GM23338 (cell line): Measurements from ENCODE around the gene HSD11B2. TPM values are rescaled to one million over a fixed set of nuclear protein-coding genes. Genes with fewer than 3 reads are reported as not detected.

Experiments
- ATAC-seq: fragments of 200-7000 bp; cut with Tn5 transposase; 3 replicates; pipeline ENCODE4 v1.9.1; 2020
- DNase-seq: peaks from one replicate; pipeline ENCODE4 v3.0.0-alpha.2; 2015; ENCODE audit warnings: low spot score
- H2AFZ ChIP-seq: fragments of 200-600 bp; sonication (generic); 2 replicates; pipeline ENCODE4 v1.8.0; 2016; ENCODE audit warnings: antibody characterized with exemption, mild to moderate bottlenecking, moderate library complexity
- H3F3A ChIP-seq: fragments of 200-600 bp; sonication (generic); replicated peaks from 2 replicates; pipeline ENCODE4 v1.8.0; 2017; ENCODE audit warnings: antibody characterized with exemption, mixed run types, low read depth
- H3K27ac ChIP-seq: fragments of 200-600 bp; sonication (generic); 2 replicates; pipeline ENCODE4 v1.6.1; 2016; ENCODE audit warnings: low read depth
- H3K27me3 ChIP-seq: fragments of 200-600 bp; sonication (generic); 2 replicates; pipeline ENCODE4 v1.8.0; 2016; ENCODE audit warnings: mild to moderate bottlenecking, mixed run types, moderate library complexity; ENCODE audit not compliant: insufficient read depth
- H3K36me3 ChIP-seq: fragments of 200-600 bp; sonication (generic); 2 replicates; pipeline ENCODE4 v1.8.0; 2016; ENCODE audit warnings: mild to moderate bottlenecking; ENCODE audit not compliant: insufficient read depth
- H3K4me1 ChIP-seq: fragments of 200-600 bp; sonication (generic); 2 replicates; pipeline ENCODE4 v1.8.0; 2016; ENCODE audit warnings: mild to moderate bottlenecking, moderate library complexity; ENCODE audit not compliant: insufficient read depth
- H3K4me2 ChIP-seq: fragments of 200-600 bp; sonication (generic); 2 replicates; pipeline ENCODE4 v1.7.1; 2017; ENCODE audit warnings: mixed run types
- H3K4me3 ChIP-seq: fragments of 200-600 bp; sonication (generic); 2 replicates; pipeline ENCODE4 v1.6.1; 2016; ENCODE audit warnings: mixed run types
- H3K79me2 ChIP-seq: fragments of 200-600 bp; sonication (generic); replicated peaks from 2 replicates; pipeline ENCODE4 v1.8.0; 2017; ENCODE audit warnings: mild to moderate bottlenecking; ENCODE audit not compliant: insufficient read depth
- H3K9me2 ChIP-seq: fragments of 200-600 bp; sonication (generic); 2 replicates; pipeline ENCODE4 v1.8.0; 2017; ENCODE audit not compliant: insufficient read depth
- H4K20me1 ChIP-seq: fragments of 200-600 bp; sonication (generic); replicated peaks from 2 replicates; pipeline ENCODE4 v1.8.0; 2017; ENCODE audit warnings: mild to moderate bottlenecking; ENCODE audit not compliant: insufficient read depth
- H3K27ac Mint-ChIP-seq: 2 replicates; pipeline ENCODE4 v1.8.0; 2020; ENCODE audit warnings: inconsistent platforms, mild to moderate bottlenecking, moderate library complexity, mixed read lengths
- H3K27me3 Mint-ChIP-seq: 3 replicates; pipeline ENCODE4 v1.8.0; 2022; ENCODE audit warnings: low read depth, mild to moderate bottlenecking, moderate library complexity, mixed read lengths, inconsistent platforms; ENCODE audit not compliant: insufficient read depth, poor library complexity
- H3K36me3 Mint-ChIP-seq: 3 replicates; pipeline ENCODE4 v1.8.0; 2021; ENCODE audit warnings: low read depth, mild to moderate bottlenecking, inconsistent platforms, moderate library complexity, mixed read lengths
- H3K4me1 Mint-ChIP-seq: 3 replicates; pipeline ENCODE4 v1.8.0; 2020; ENCODE audit warnings: mild to moderate bottlenecking, inconsistent platforms, mixed read lengths
- H3K4me3 Mint-ChIP-seq: 3 replicates; pipeline ENCODE4 v1.8.0; 2021; ENCODE audit warnings: moderate library complexity, mild to moderate bottlenecking, inconsistent platforms, mixed read lengths
- H3K9me3 Mint-ChIP-seq: 3 replicates; pipeline ENCODE4 v1.8.0; 2020; ENCODE audit warnings: moderate library complexity, mild to moderate bottlenecking, inconsistent platforms, mixed read lengths
- CREB1 ChIP-seq: fragments of 250-450 bp; sonication (Bioruptor Pico); IDR thresholded peaks from 2 replicates; pipeline ENCODE4 v1.5.0; 2020; ENCODE audit warnings: low read depth, mild to moderate bottlenecking, moderate library complexity
- CTCF ChIP-seq, 2 experiments: fragments of 200-600 bp in 1 of 2; sonication (generic) in 1 of 2; conservative IDR thresholded peaks; 2 replicates each; pipeline versions ENCODE4 v1.5.1 to v1.6.1; 2016 to 2017; ENCODE audit warnings: antibody characterized with exemption in 2 of 2, low read depth in 2 of 2, mild to moderate bottlenecking in 2 of 2, moderate library complexity in 1 of 2
- ETS1 ChIP-seq: IDR thresholded peaks from 2 replicates; pipeline ENCODE4 v1.6.1; 2016; ENCODE audit warnings: antibody characterized with exemption
- EZH2 ChIP-seq: fragments of 200-600 bp; sonication (generic); IDR thresholded peaks from one replicate; pipeline ENCODE4 v1.8.0; 2017; ENCODE audit warnings: antibody characterized with exemption, mild to moderate bottlenecking, low read depth; ENCODE audit not compliant: unreplicated experiment
- EZH2phosphoT487 ChIP-seq: fragments of 200-600 bp; sonication (generic); IDR thresholded peaks from one replicate; pipeline ENCODE4 v1.8.1; 2018; ENCODE audit warnings: antibody characterized with exemption; ENCODE audit not compliant: unreplicated experiment
- JUNB ChIP-seq: IDR thresholded peaks from one replicate; pipeline ENCODE4 v1.6.1; 2016; ENCODE audit warnings: antibody characterized with exemption; ENCODE audit not compliant: unreplicated experiment
- NANOG ChIP-seq: IDR thresholded peaks from 2 replicates; pipeline ENCODE4 v1.6.1; 2016; ENCODE audit warnings: antibody characterized with exemption, borderline replicate concordance
- POLR2AphosphoS5 ChIP-seq: IDR thresholded peaks from 2 replicates; pipeline ENCODE4 v1.6.1; 2016; ENCODE audit warnings: antibody characterized with exemption, low read depth
- REST ChIP-seq: IDR thresholded peaks from one replicate; pipeline ENCODE4 v1.6.1; 2018; ENCODE audit warnings: antibody characterized with exemption; ENCODE audit not compliant: unreplicated experiment
- STAT1 ChIP-seq: IDR thresholded peaks from one replicate; pipeline ENCODE4 v1.6.1; 2016; ENCODE audit warnings: antibody characterized with exemption; ENCODE audit not compliant: unreplicated experiment
- ZNF114 ChIP-seq: fragments of 250-450 bp; sonication (Bioruptor Pico); IDR thresholded peaks from 2 replicates; pipeline ENCODE4 v1.5.0; 2020; ENCODE audit warnings: mild to moderate bottlenecking, moderate library complexity
- ZNF331 ChIP-seq: fragments of 250-450 bp; sonication (Bioruptor Pico); IDR thresholded peaks from 2 replicates; pipeline ENCODE4 v1.5.0; 2020; ENCODE audit warnings: low read depth, mild to moderate bottlenecking, moderate library complexity
- ZNF462 ChIP-seq: fragments of 250-450 bp; sonication (Bioruptor Pico); IDR thresholded peaks from 2 replicates; pipeline ENCODE4 v1.5.0; 2020; ENCODE audit warnings: mild to moderate bottlenecking, moderate library complexity
- polyA plus RNA-seq: library from polyadenylated mRNA; unstranded; fragments of >200 nt; fragmentation: Nextera tagmentation; extraction: Ambion mirVana; gene quantifications from 2 replicates; pipeline ENCODE4 v1.2.1, GENCODE V29; 2016
- total RNA-seq: library from RNA; depleted of rRNA; stranded (reverse); fragments of >200 nt; shearing (Covaris generic); gene quantifications from 2 replicates; pipeline ENCODE4 v1.2.3, GENCODE V29; 2014

HSD11B2 gene
- total and polyA plus RNA-seq, 2 experiments from 2014 or later, result 14.8 to 23.0 TPM

GRCh38 chr16:67470359-67470758, 39.4 kb downstream of the HSD11B2 start (continued):
- no peak for TF ChIP-seq NANOG
- TF ChIP-seq JUNB, result no peak

GRCh38 chr16:67471758-67472384, 41.0 kb downstream of the HSD11B2 start:
- Mint-ChIP-seq H3K4me1 (no peaks in the 10 kb centered on the region), H3K27ac (no peak overlapping the region), H3K27me3 (peaks cover 1% of the 10 kb centered on the region), H3K36me3 (no peaks in the 10 kb centered on the region), H3K9me3 (no peaks in the 10 kb centered on the region; the same call in 2 of the 3 replicates), H3K4me3 (no peak overlapping the region)
- Histone ChIP-seq H3K9me2 (no peaks in the 10 kb centered on the region), H2AFZ (no peak overlapping the region), H3K36me3 (no peaks in the 10 kb centered on the region), H3K27ac (no peak overlapping the region), H3K4me3 (no peak overlapping the region), H3K4me1 (no peaks in the 10 kb centered on the region), H3K79me2 (peaks cover 22% of the 10 kb centered on the region), H3F3A (no peaks in the 10 kb centered on the region), H3K27me3 (no peaks in the 10 kb centered on the region), H4K20me1 (peaks cover 4% of the 10 kb centered on the region), H3K4me2 (no peak overlapping the region)
- TF ChIP-seq POLR2AphosphoS5 (no peak), ZNF331 (CRISPR knock-in tag) (no peak), EZH2phosphoT487 (no peak), NANOG (no peak), EZH2 (no peak), CTCF (conservative IDR thresholded peaks at IDR 0.05; ENCODE audit: low read depth in 2 of 2) (no peak), JUNB (no peak), ZNF114 (CRISPR knock-in tag) (no peak), STAT1 (no peak), ZNF462 (CRISPR knock-in tag) (no peak), ETS1 (no peak), REST (no peak), CREB1 (no peak)
- ATAC-seq (no peak), DNase-seq (no peak)
